Bronchial epithelial cell (primary cell): Measurements from ENCODE around the gene PTPN11. TPM values are rescaled to one million over a fixed set of nuclear protein-coding genes. Genes with fewer than 3 reads are reported as not detected.

ENCODE experiments used
- DNase-seq: peaks from one replicate; pipeline ENCODE4 v3.0.0-alpha.2; 2010; ENCODE audit warnings: low read depth
- FAIRE-seq: peaks from 2 replicates; lab custom pipeline; 2011; peaks lifted over from hg19 to GRCh38; lab: Jason Lieb, UNC
- H3K27me3 ChIP-seq: 2 replicates; pipeline ENCODE4 v1.5.1; 2011; ENCODE audit warnings: low read length; ENCODE audit not compliant: control insufficient read depth, insufficient read depth
- H3K36me3 ChIP-seq: 2 replicates; pipeline ENCODE4 v1.5.1; 2011; ENCODE audit warnings: low read length; ENCODE audit not compliant: control insufficient read depth, insufficient read depth
- H3K4me3 ChIP-seq: 2 replicates; pipeline ENCODE4 v1.5.1; 2011; ENCODE audit warnings: mild to moderate bottlenecking, low read depth, low read length, control low read depth
- CTCF ChIP-seq: IDR thresholded peaks from 2 replicates; pipeline ENCODE4 v1.5.1; 2011; ENCODE audit warnings: mild to moderate bottlenecking, moderate library complexity, low read length, control low read depth, inconsistent platforms; ENCODE audit not compliant: insufficient read depth, severe bottlenecking
- total RNA-seq: library from RNA; depleted of rRNA; stranded (reverse); fragments of >200 nt; gene quantifications from 2 replicates; pipeline ENCODE4 v1.2.1, GENCODE V29; 2014

The PTPN11 gene
- total RNA-seq, 1 donor from 2014 or later, result 140 TPM

- peak overlapping the region; percentile 69 for H3K4me3 ChIP-seq
- DNase-seq, result no peak
- no peak for FAIRE-seq
- no peaks in the 10 kb centered on the region for H3K27me3 ChIP-seq
- no peaks in the 10 kb centered on the region for H3K36me3 ChIP-seq
- TF ChIP-seq CTCF, result no peak
Measured at GRCh38 chr12:112380663-112381405, 37.9 kb upstream of the PTPN11 start.

GRCh38 chr12:112381406-112381882 lies 37.3 kb upstream of the PTPN11 start:
- no peaks in the 10 kb centered on the region for H3K36me3 ChIP-seq
- FAIRE-seq (no peak), DNase-seq (no peak)
- no peak for TF ChIP-seq CTCF
- H3K4me3 ChIP-seq, result peak overlapping the region; percentile 69
- H3K27me3 ChIP-seq, result no peaks in the 10 kb centered on the region

DNA sequence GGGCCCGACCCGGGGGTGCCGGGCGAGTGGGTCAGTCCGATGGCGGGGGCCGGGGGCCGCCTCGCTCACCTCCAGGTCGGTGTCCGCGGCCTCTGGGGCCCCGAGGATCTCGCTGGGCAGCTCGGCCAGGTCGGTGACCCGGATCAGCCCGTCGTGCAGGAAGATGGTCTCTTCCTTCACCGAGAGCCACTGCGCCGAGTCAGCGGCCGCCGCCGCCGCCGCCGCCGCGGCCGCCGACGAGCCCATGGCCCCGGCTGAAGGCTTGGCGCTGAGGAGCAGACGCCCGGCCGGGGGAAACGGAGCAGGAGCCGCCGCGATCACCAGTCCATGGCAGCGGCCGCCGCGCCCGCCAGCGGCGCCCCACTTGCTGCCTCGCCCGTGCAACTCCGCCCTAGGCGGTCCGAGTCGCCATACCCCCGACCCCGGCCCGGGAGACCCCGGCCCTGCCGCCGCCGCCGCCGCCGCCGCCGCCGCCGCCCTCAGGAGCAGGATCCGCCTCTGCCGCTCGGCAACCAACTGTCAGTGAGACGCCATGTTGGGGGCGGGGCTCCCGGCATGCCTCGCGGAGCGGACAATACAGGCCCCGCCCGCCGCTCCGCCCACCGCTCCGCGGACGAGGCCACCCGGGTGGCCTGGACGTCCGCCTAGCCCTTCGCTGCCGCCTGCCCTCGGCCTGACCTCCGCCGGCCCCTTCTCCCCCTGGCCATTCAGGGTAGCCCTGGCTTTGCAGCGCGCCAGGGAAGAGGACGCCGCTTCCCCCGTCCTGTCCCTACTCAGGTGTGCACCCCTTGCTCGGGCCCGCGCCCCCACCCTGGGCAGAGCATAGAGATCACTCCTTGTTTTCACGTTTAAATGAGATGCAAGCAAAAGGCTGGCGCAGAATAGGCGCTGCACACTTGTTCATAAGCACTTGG lies 36.6 kb upstream of the PTPN11 start, which contains the start of gene HECTD4:
Gene HECTD4 (minus strand): TSS at position 549 of the 914 bp plus-strand sequence. CDS start 303 bp downstream, at position 246.
- FAIRE-seq (no peak), DNase-seq (peak; percentile 64)
- Histone ChIP-seq H3K27me3 (no peaks in the 10 kb centered on the region), H3K4me3 (peak within 1 kb of the TSS; percentile 69), H3K36me3 (no peaks in the 10 kb centered on the region)
- no peak for TF ChIP-seq CTCF

DNA sequence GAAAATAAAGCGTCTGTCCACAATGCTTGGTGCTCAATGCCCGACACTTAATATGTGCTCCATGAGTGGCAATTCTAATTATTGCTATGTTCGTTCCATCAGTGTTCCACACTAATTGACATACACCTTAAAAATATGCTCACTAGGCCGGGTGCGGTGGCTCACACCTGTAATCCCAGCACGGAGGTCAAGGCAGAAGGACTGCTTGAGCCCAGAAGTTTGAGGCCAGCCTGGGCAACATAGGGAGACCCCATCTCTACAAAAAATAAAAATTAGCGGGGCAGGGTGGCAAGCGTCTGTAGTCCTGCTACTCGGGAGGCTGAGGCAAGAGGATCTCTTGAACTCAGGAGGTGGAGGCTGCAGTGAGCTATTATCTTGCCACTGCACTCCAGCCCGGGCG lies 35.9 kb upstream of the PTPN11 start:
- no peak for TF ChIP-seq CTCF
- no peak for DNase-seq
- peak overlapping the region; percentile 69 for H3K4me3 ChIP-seq
- H3K36me3 ChIP-seq, result no peaks in the 10 kb centered on the region
- FAIRE-seq, result no peak
- H3K27me3 ChIP-seq, result no peaks in the 10 kb centered on the region

- no peak for TF ChIP-seq CTCF
- no peak for DNase-seq
- no peak for FAIRE-seq
- H3K4me3 ChIP-seq, result no peak overlapping the region
- no peaks in the 10 kb centered on the region for H3K27me3 ChIP-seq
- H3K36me3 ChIP-seq, result no peaks in the 10 kb centered on the region
Measured at GRCh38 chr12:112386726-112387125, 32.0 kb upstream of the PTPN11 start.
